GM20000 (cell line): Measurements from ENCODE around the gene SNAP23.
"Not testable (repeated sequence)": the region's sequence is repeated elsewhere in the genome, so short reads cannot be mapped to it uniquely, and the experiment has no call there.

ENCODE experiments used
- DNase-seq: peaks from one replicate; pipeline ENCODE4 v3.0.0; 2012; ENCODE audit warnings: low spot score
- TF ChIP-seq, protein P1 (sequence below): IDR thresholded peaks from 2 replicates; pipeline ENCODE4 v1.5.1; 2012; ENCODE audit warnings: mild to moderate bottlenecking, control low read depth; ENCODE audit errors: extremely low read depth, missing control alignments

The SNAP23 gene

GRCh38 chr15:42549032-42549491 is 53.6 kb downstream of the SNAP23 start:
- TF ChIP-seq, protein P1, sequence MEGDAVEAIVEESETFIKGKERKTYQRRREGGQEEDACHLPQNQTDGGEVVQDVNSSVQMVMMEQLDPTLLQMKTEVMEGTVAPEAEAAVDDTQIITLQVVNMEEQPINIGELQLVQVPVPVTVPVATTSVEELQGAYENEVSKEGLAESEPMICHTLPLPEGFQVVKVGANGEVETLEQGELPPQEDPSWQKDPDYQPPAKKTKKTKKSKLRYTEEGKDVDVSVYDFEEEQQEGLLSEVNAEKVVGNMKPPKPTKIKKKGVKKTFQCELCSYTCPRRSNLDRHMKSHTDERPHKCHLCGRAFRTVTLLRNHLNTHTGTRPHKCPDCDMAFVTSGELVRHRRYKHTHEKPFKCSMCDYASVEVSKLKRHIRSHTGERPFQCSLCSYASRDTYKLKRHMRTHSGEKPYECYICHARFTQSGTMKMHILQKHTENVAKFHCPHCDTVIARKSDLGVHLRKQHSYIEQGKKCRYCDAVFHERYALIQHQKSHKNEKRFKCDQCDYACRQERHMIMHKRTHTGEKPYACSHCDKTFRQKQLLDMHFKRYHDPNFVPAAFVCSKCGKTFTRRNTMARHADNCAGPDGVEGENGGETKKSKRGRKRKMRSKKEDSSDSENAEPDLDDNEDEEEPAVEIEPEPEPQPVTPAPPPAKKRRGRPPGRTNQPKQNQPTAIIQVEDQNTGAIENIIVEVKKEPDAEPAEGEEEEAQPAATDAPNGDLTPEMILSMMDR = no peak
- peak; percentile 35 for DNase-seq

DNA sequence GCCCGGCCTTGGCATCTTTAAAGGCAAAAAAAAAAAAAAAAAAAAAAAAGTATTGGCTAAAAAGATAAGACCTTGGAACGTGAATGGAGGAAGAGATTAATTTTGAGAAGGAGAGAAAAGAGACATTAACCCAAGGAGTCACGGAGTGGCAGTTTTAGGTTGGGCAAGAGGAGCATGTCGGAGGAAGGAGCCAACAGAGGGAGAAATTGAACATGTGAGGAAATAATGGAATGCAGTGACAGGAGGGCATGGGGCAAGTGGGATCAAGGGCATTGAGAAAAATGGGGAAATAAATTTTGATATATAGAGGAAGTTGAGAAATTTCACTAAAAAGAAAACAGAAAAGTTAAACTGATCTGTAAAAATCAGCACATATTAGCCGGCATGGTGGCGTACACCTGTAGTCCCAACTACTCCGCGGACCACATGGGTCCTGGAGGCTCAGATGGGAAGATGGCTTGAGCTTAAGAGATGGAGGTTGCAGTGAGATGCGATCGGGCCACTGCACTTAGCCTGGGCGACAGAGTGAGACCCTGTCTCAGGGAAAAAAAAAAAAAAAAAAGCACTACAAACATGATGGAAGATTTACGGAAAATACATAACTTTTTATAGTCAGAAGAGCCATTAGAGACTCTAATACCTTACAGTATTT is 54.4 kb downstream of the SNAP23 start:
- TF ChIP-seq, protein P1 = no peak
- no peak for DNase-seq

DNA sequence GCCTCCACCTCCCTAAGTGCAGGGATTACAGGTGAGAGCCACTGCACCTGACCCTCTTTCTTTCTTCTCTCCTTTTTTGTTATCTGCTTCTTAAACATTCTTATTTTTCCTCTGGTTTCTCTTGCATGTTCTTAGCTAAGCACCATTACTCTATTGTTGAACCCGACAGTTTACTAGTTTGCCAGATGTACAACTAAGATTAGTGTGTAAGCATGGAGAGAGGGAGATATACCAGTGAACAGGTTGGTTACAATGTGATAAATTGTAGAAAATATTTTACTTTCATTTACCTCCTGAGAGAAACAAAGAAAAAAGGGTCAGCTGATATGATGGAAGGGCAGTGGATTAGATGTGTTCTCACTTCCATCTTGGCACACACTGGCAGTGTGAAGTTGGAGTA is 58.1 kb downstream of the SNAP23 start:
- no peak for DNase-seq
- TF ChIP-seq, protein P1 = no peak

- not testable (repeated sequence) for DNase-seq
These were observed 61.2 kb downstream of the SNAP23 start for GRCh38 chr15:42556550-42557207.

GRCh38 chr15:42558739-42559138 is 63.3 kb downstream of the SNAP23 start:
- TF ChIP-seq, protein P1 = no peak
- DNase-seq = no peak

GRCh38 chr15:42575188-42576039 is 80.0 kb downstream of the SNAP23 start, which contains the start of gene STARD9:
TSS of gene STARD9 (plus strand) at chr15:42575606. CDS start at chr15:42575716, 110 bp downstream.
- DNase-seq = peak; percentile 99
- TF ChIP-seq, protein P1 = no peak

- TF ChIP-seq, protein P1 = no peak
- DNase-seq = peak; percentile 18
These were observed 80.7 kb downstream of the SNAP23 start for GRCh38 chr15:42576040-42576594.
